ENCODE measurements around the gene ERBB2.

DNA sequence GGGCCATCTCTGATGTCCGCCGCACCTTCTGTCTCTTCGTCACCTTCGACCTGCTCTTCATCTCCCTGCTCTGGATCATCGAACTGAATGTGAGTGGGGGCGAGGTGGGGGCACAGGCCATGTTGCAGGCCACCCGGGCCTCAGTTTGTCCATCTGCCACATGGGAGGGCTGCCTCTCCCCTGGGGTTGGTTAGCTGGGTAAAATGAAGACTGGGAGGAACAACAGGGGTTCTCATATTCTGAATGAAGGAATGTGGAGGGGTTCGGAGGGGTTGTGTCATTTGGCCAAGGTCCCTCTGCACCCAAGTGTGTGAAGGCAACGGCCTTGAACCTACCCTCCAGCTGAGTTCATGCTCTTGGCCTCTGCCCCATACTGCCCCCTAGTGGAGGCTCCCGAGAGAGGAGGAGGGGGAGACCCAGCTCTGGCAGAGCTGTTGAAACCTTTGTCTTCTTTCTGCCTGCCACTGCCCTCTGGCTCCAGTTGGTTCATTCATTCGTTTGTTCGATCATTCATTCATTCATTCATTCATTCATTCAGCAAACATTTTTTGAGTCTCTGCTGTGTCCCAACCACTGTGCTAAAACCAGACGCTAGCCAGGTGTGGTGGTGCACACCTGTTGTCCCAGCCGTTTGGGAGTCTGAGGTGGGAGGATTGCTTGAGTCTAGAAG is 46.1 kb upstream of the ERBB2 start:
- TF ChIP-seq RAD21 (CRISPR knock-in tag; IDR thresholded peaks at IDR 0.05) (peak; percentile 76), NCOA2 (CRISPR knock-in tag; IDR thresholded peaks at IDR 0.05) (0 out of 2 replicates have a peak, but pooled peaks have one; percentile 31), YY1 (IDR thresholded peaks at IDR 0.05; ENCODE audit: insufficient read depth, insufficient replicate concordance, low read depth, low read length) (peak; percentile 39)
- TF ChIP-seq, protein P1, sequence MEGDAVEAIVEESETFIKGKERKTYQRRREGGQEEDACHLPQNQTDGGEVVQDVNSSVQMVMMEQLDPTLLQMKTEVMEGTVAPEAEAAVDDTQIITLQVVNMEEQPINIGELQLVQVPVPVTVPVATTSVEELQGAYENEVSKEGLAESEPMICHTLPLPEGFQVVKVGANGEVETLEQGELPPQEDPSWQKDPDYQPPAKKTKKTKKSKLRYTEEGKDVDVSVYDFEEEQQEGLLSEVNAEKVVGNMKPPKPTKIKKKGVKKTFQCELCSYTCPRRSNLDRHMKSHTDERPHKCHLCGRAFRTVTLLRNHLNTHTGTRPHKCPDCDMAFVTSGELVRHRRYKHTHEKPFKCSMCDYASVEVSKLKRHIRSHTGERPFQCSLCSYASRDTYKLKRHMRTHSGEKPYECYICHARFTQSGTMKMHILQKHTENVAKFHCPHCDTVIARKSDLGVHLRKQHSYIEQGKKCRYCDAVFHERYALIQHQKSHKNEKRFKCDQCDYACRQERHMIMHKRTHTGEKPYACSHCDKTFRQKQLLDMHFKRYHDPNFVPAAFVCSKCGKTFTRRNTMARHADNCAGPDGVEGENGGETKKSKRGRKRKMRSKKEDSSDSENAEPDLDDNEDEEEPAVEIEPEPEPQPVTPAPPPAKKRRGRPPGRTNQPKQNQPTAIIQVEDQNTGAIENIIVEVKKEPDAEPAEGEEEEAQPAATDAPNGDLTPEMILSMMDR (CRISPR knock-in tag; IDR thresholded peaks at IDR 0.05) = peak; percentile 93
